ENCODE results near the gene AARS2. TPM values are rescaled to one million over a fixed set of nuclear protein-coding genes. Genes with fewer than 3 reads are reported as not detected.

AARS2 gene
- total and polyA plus RNA-seq, 12 donors: 5.3 to 15.9 (median 9.7) TPM

- no peaks in the 10 kb centered on the region for H3K36me3 ChIP-seq (replicated peaks in 1 of 2)
- no peak overlapping the region for H3K4me3 ChIP-seq
- H3K27ac ChIP-seq: no peak overlapping the region
- WGBS, 4 donors: 1 to 4% (median 1%) methylated on average over 11 of the region's 11 CpGs
- intact Hi-C loops (cut with DNase I): loop anchor here (2.0 to 10.0 kb wide), 6 partner anchors 66 to 241 kb away; partner anchors contain the start of genes CAPN11 (in 1 of the 2) and TMEM151B (in 1 of the 2)
- TF ChIP-seq CTCF (IDR thresholded peaks at IDR 0.05) (peak; percentile 58 to 87 (median 79)), POLR2A (IDR thresholded peaks at IDR 0.05) (no peak)
- peak; percentile 58 to 88 (median 67) for DNase-seq
- H3K9me3 ChIP-seq (replicated peaks in 1 of 3): no peaks in the 10 kb centered on the region
- H3K4me1 ChIP-seq (replicated peaks in 1 of 2): no peaks in the 10 kb centered on the region
- peaks cover 7% of the 10 kb centered on the region for H3K27me3 ChIP-seq
These were observed 25.3 kb upstream of the AARS2 start for GRCh38 chr6:44338228-44339122.

GRCh38 chr6:44335631-44336030, 22.5 kb upstream of the AARS2 start:
- Histone ChIP-seq H3K27me3 (peaks cover 2% of the 10 kb centered on the region), H3K27ac (no peak overlapping the region), H3K9me3 (replicated peaks in 1 of 3) (no peaks in the 10 kb centered on the region), H3K4me1 (replicated peaks in 1 of 2) (no peaks in the 10 kb centered on the region), H3K4me3 (no peak overlapping the region), H3K36me3 (replicated peaks in 1 of 2) (no peaks in the 10 kb centered on the region)
- intact Hi-C loops (cut with DNase I): loop anchor here (5.0 to 10.0 kb wide), 5 partner anchors 63 to 238 kb away; partner anchors contain the start of genes CAPN11 (in 1 of the 2) and TMEM151B (in 1 of the 2)
- DNase-seq: no peak
- 46 to 56% (median 53%) methylated on average over 1 of the region's 1 CpG for WGBS, 4 donors
- TF ChIP-seq CTCF (IDR thresholded peaks at IDR 0.05) (no peak), POLR2A (IDR thresholded peaks at IDR 0.05) (no peak)

- H3K4me3 ChIP-seq: no peak overlapping the region
- H3K36me3 ChIP-seq (replicated peaks in 1 of 2): no peaks in the 10 kb centered on the region
- WGBS, 4 donors: 72 to 89% (median 78%) methylated on average over 5 of the region's 5 CpGs
- H3K27ac ChIP-seq: no peak overlapping the region
- DNase-seq: no peak
- no peak for TF ChIP-seq POLR2A (IDR thresholded peaks at IDR 0.05)
- no peak for TF ChIP-seq CTCF (IDR thresholded peaks at IDR 0.05)
- peaks cover 7% of the 10 kb centered on the region for H3K27me3 ChIP-seq
- H3K9me3 ChIP-seq (replicated peaks in 1 of 3): no peaks in the 10 kb centered on the region
- intact Hi-C loops (cut with DNase I): loop anchor here (10.0 kb wide), 3 partner anchors 159 to 229 kb away; partner anchors contain the start of gene CAPN11 (in 1 of the 2)
- no peaks in the 10 kb centered on the region for H3K4me1 ChIP-seq (replicated peaks in 1 of 2)
These were observed 20.8 kb upstream of the AARS2 start for GRCh38 chr6:44333942-44334341.

GRCh38 chr6:44333273-44333919, 20.2 kb upstream of the AARS2 start:
- intact Hi-C loops (cut with DNase I): loop anchor here (10.0 kb wide), 3 partner anchors 159 to 229 kb away; partner anchors contain the start of gene CAPN11 (in 1 of the 2)

More at GRCh38 chr6:44333273-44333919, 20.2 kb upstream of the AARS2 start:
- peaks cover 7% of the 10 kb centered on the region for H3K27me3 ChIP-seq
- H3K36me3 ChIP-seq (replicated peaks in 1 of 2): no peaks in the 10 kb centered on the region
- 68 to 77% (median 69%) methylated on average over 11 of the region's 11 CpGs for WGBS, 4 donors
- no peak overlapping the region for H3K27ac ChIP-seq
- no peaks in the 10 kb centered on the region for H3K9me3 ChIP-seq (replicated peaks in 1 of 3)
- no peak overlapping the region for H3K4me3 ChIP-seq
- H3K4me1 ChIP-seq (replicated peaks in 1 of 2): no peaks in the 10 kb centered on the region
- TF ChIP-seq POLR2A (IDR thresholded peaks at IDR 0.05) (no peak), CTCF (IDR thresholded peaks at IDR 0.05) (no peak)
- no peak for DNase-seq

Data from adrenal gland (tissue), 12 donors.